K562 (cell line): Measurements from ENCODE around the gene PRRT2. TPM values are rescaled to one million over a fixed set of nuclear protein-coding genes. Genes with fewer than 3 reads are reported as not detected.

ENCODE experiments used
- ATAC-seq: fragments of 200-7000 bp; cut with Tn5 transposase; 3 replicates; pipeline ENCODE4 v1.9.1; 2020; ENCODE audit warnings: moderate library complexity
- BruUV-seq: library from RNA; stranded (reverse); fragments of 400-500 nt; replicated peaks from 2 replicates; lab custom pipeline; 2021; lab: Mats Ljungman, UMichigan
- CTCF ChIA-PET: fragments of 300-600 bp; formaldehyde crosslinking; extraction: SDS; loops from one replicate; lab custom pipeline; 2021; ENCODE audit warnings: low intra/inter-chr PET ratio; lab: Yijun Ruan, JAX
- POLR2A ChIA-PET: fragments of 300-600, 350-650 bp; sonication (Branson Sonifier 250); formaldehyde crosslinking; extraction: SDS; loops from one replicate; lab custom pipeline; 2021; ENCODE audit warnings: antibody characterized with exemption, inconsistent platforms; lab: Yijun Ruan, JAX
- DNase-seq, 4 experiments: peaks; one replicate each; pipeline versions ENCODE4 v3.0.0 to v3.0.0-alpha.2; 2011 to 2018; ENCODE audit warnings: low spot score in 3 of 4, mixed read lengths in 3 of 4; ENCODE audit errors: extremely low read depth in 1 of 4
- FAIRE-seq: peaks from 2 replicates; lab custom pipeline; 2011; peaks lifted over from hg19 to GRCh38; lab: Jason Lieb, UNC
- H2AFZ ChIP-seq: 2 replicates; pipeline ENCODE4 v1.6.0; 2011; ENCODE audit warnings: low read depth, low read length, control low read depth, inconsistent platforms
- H3K27ac ChIP-seq: fragments of 200-600 bp; 3 replicates; pipeline ENCODE4 v1.8.0; 2011; ENCODE audit warnings: low read depth, mild to moderate bottlenecking, control low read depth, inconsistent platforms, low read length, moderate library complexity, mixed read lengths; ENCODE audit errors: extremely low read depth
- H3K27me3 ChIP-seq, 2 experiments: fragments of 300-600 bp in 1 of 2; 2 replicates in 1 of 2; 3 replicates in 1 of 2; pipeline versions ENCODE4 v1.6.0 to v1.8.0; 2011; ENCODE audit warnings: inconsistent platforms in 2 of 2, low read length in 2 of 2, mild to moderate bottlenecking in 1 of 2, mixed read lengths in 1 of 2, moderate library complexity in 1 of 2; ENCODE audit not compliant: control insufficient read depth in 2 of 2, insufficient read depth in 2 of 2
- H3K36me3 ChIP-seq: fragments of 300-600 bp; 3 replicates; pipeline ENCODE4 v1.8.0; 2011; ENCODE audit warnings: mild to moderate bottlenecking, low read length, inconsistent platforms; ENCODE audit not compliant: control insufficient read depth, insufficient read depth
- H3K4me1 ChIP-seq, 2 experiments: fragments of 200-600 bp in 1 of 2; replicated peaks in 1 of 2; 2 replicates in 1 of 2; 3 replicates in 1 of 2; pipeline versions ENCODE4 v1.5.1 to v1.8.0; 2011; ENCODE audit warnings: inconsistent platforms in 2 of 2, low read length in 2 of 2, mild to moderate bottlenecking in 1 of 2, mixed read lengths in 1 of 2, moderate library complexity in 1 of 2; ENCODE audit not compliant: control insufficient read depth in 2 of 2, insufficient read depth in 2 of 2
- H3K4me2 ChIP-seq: 2 replicates; pipeline ENCODE4 v1.6.1; 2011; ENCODE audit warnings: low read length, control low read depth, inconsistent platforms, mixed read lengths; ENCODE audit not compliant: insufficient read depth
- H3K4me3 ChIP-seq: fragments of 200-600 bp; sonication (generic), shearing (Covaris generic); 2 replicates; pipeline ENCODE4 v1.5.1; 2016; ENCODE audit warnings: control low read depth, inconsistent platforms
- H3K79me2 ChIP-seq: fragments of 200-600 bp; 3 replicates; pipeline ENCODE4 v1.8.0; 2011; ENCODE audit warnings: low read length, inconsistent platforms; ENCODE audit not compliant: control insufficient read depth, insufficient read depth
- H3K9ac ChIP-seq, 2 experiments: 2 replicates each; pipeline versions ENCODE4 v1.6.0 to v1.6.1; 2011; ENCODE audit warnings: low read depth in 2 of 2, low read length in 2 of 2, control low read depth in 1 of 2, inconsistent platforms in 1 of 2, mild to moderate bottlenecking in 1 of 2, mixed read lengths in 1 of 2; ENCODE audit not compliant: insufficient read depth in 1 of 2
- H3K9me1 ChIP-seq: one replicate; pipeline ENCODE4 v1.6.0; 2011; ENCODE audit warnings: inconsistent platforms, mild to moderate bottlenecking, low read length, moderate library complexity; ENCODE audit not compliant: control insufficient read depth, insufficient read depth
- H3K9me3 ChIP-seq: replicated peaks from 2 replicates; pipeline ENCODE4 v1.5.1; 2011; ENCODE audit warnings: low read depth, low read length, inconsistent platforms; ENCODE audit not compliant: control insufficient read depth, insufficient read depth
- H4K20me1 ChIP-seq: replicated peaks from 2 replicates; pipeline ENCODE4 v1.6.1; 2011; ENCODE audit warnings: low read length, inconsistent platforms, mixed read lengths; ENCODE audit not compliant: control insufficient read depth, insufficient read depth
- FOXK2 ChIP-seq, 2 experiments: fragments of 450-650 bp; IDR thresholded peaks in 1 of 2; conservative IDR thresholded peaks in 1 of 2; 2 replicates each; pipeline ENCODE4 v1.6.1; 2016; ENCODE audit warnings: low read depth in 2 of 2, mild to moderate bottlenecking in 1 of 2
- MCM3 ChIP-seq: fragments of 450-650 bp; IDR thresholded peaks from 2 replicates; pipeline ENCODE4 v1.6.1; 2016
- NUFIP1 ChIP-seq: fragments of 450-650 bp; IDR thresholded peaks from 2 replicates; pipeline ENCODE4 v1.6.1; 2018; ENCODE audit not compliant: partially characterized antibody
- RAD51 ChIP-seq: fragments of 450-650 bp; IDR thresholded peaks from 2 replicates; pipeline ENCODE4 v1.7.1; 2016; ENCODE audit warnings: low read depth, mild to moderate bottlenecking, borderline replicate concordance
- THRAP3 ChIP-seq: fragments of 450-650 bp; IDR thresholded peaks from 2 replicates; pipeline ENCODE4 v1.6.1; 2016; ENCODE audit warnings: mild to moderate bottlenecking, inconsistent platforms, borderline replicate concordance
- ZNF197 ChIP-seq: fragments of 200-800 bp; sonication (Bioruptor generic); IDR thresholded peaks from 2 replicates; pipeline ENCODE4 v1.6.1; 2016; ENCODE audit warnings: low read depth, missing genetic modification characterization, missing compliant biosample characterization
- ZNF717 ChIP-seq: fragments of 250-450 bp; sonication (Bioruptor Pico); IDR thresholded peaks from 2 replicates; pipeline ENCODE4 v1.5.0; 2021
- WGBS: fragments of 100-300 bp; shearing (Covaris generic); methylation state at CpG from one replicate; pipeline ENCODE4 v1.1.6; 2016; ENCODE audit warnings: low coverage, mixed read lengths; ENCODE audit not compliant: insufficient coverage; ENCODE audit errors: missing lambda C conversion rate; 5-methylcytosine and 5-hydroxymethylcytosine counted together
- in situ Hi-C: fragments of 300-500 bp; cut with MboI; formaldehyde crosslinking; loops from 4 replicates; pipeline ENCODE4 v1.15.0; 2018; ENCODE audit warnings: inconsistent platforms, mixed read lengths
- intact Hi-C: fragments of 100-400 bp; cut with micrococcal nuclease; formaldehyde crosslinking; loops from 2 replicates; pipeline ENCODE4 v1.14.2; 2022
- polyA plus RNA-seq, 8 experiments: library from polyadenylated mRNA; depleted of rRNA in 4 of 8; stranded (reverse) in 5 of 8; unstranded in 3 of 8; fragments of >200 nt; fragmentation: Nextera tagmentation in 2 of 8; fragmentation: Illumina TruSeq in 1 of 8; extraction: Ambion mirVana in 2 of 8; extraction: Trizol in 1 of 8; gene quantifications; 2 replicates each; pipeline versions ENCODE4 v1.2.1 to v1.2.3, GENCODE V29; 2011 to 2014; ENCODE audit warnings: inconsistent platforms in 1 of 8, missing spikeins in 1 of 8
- total RNA-seq, 7 experiments: library from RNA; depleted of rRNA in 6 of 7; stranded (reverse); fragments of >200 nt in 6 of 7; fragmentation: Illumina TruSeq in 2 of 7; extraction: Trizol in 2 of 7; gene quantifications; 2 replicates each; pipeline versions ENCODE4 v1.2.1 to v1.2.3, GENCODE V29; 2011 to 2021; ENCODE audit warnings: low replicate concordance in 1 of 7
- TF ChIP-seq, protein P1 (sequence below): sonication (generic); formaldehyde crosslinking; IDR thresholded peaks from 2 replicates; pipeline ENCODE4 v1.4.0; 2020; ENCODE audit warnings: mild to moderate bottlenecking, missing genetic modification reagents
- TF ChIP-seq, protein P2 (sequence below): sonication (generic); formaldehyde crosslinking; IDR thresholded peaks from 2 replicates; pipeline ENCODE4 v1.8.0; 2022; ENCODE audit warnings: missing genetic modification reagents, mild to moderate bottlenecking, moderate library complexity, borderline replicate concordance
- TF ChIP-seq, protein P3 (sequence below): IDR thresholded peaks from 2 replicates; pipeline ENCODE4 v1.6.1; 2011; ENCODE audit warnings: borderline replicate concordance, low read depth, mild to moderate bottlenecking, moderate library complexity, low read length; ENCODE audit not compliant: insufficient read depth, poor library complexity, severe bottlenecking

The PRRT2 gene
- total and polyA plus RNA-seq, 9 of the 15 experiments (the other 6 are each of a cell fraction or from before 2014, with no cell fraction given): 0.11 to 1.0 (median 0.42) TPM; not detected in 2

DNA sequence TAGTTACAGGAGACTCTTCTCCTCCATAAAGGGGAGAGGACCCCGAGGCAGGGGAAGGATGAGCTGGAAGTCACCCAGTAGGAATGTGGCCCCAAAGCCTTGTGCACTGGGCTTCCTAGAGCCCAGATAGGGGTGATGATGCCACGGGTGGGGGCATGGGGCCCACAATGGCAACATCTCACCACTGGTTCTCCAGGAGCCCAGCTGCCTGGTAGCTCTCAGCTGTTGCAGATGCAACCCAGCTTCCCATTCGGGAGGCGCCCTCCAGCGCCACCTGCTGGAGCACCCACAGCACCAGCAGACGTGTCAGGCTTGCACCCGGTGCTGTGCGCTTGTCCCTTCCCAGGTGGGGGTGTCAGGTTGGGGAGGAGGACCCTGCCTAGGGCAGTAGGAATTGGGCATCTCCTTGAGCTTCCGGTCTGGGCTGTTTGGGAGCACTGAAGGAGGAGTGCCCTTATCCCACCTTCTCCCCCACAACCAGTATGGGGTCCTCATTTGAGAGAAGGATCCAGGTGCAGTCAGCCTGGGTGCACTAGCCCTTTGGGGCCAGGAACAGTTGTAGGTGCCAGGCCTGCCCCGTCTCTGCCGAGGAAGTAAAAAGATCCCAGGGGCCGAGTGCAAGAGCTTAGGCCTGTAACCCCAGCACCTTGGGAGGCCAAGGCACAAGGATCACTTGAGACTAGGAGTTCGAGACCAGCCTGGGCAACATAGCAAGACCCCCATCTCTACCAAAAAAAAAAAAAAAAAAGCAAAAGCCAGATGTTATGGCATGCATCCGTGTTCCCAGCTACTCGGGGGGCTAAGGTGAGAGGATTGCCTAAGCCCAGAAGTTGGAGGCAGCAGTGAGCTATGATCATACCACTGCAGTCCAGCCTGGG is 36.7 kb downstream of the PRRT2 start (continued):
- TF ChIP-seq, protein P1, sequence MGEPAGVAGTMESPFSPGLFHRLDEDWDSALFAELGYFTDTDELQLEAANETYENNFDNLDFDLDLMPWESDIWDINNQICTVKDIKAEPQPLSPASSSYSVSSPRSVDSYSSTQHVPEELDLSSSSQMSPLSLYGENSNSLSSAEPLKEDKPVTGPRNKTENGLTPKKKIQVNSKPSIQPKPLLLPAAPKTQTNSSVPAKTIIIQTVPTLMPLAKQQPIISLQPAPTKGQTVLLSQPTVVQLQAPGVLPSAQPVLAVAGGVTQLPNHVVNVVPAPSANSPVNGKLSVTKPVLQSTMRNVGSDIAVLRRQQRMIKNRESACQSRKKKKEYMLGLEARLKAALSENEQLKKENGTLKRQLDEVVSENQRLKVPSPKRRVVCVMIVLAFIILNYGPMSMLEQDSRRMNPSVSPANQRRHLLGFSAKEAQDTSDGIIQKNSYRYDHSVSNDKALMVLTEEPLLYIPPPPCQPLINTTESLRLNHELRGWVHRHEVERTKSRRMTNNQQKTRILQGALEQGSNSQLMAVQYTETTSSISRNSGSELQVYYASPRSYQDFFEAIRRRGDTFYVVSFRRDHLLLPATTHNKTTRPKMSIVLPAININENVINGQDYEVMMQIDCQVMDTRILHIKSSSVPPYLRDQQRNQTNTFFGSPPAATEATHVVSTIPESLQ (CRISPR knock-in tag): no peak
- TF ChIP-seq, all 486 proteins: peak for 32

DNA sequence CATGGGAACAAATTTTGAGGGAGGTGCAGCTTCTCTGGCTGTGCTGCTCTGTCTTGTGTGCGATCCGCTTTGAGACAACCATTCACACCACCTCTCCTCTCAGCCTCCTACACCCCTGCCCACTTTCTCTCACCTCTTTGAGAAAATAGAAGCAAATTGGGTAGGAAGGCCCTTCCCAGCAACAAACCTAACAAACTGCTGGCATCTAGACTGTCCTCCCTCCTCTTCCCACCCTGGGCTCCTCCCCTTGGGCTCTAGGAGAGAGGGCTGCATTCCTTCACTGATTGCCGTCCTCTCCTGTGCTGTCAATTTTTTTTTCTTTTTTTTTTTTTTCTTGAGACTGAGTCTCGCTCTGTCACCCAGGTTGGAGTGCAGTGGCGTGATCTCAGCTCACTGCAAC is 37.5 kb downstream of the PRRT2 start:
- H3K9me1 ChIP-seq: no peaks in the 10 kb centered on the region
- no peaks in the 10 kb centered on the region for H3K79me2 ChIP-seq
- H3K9ac ChIP-seq: peak overlapping the region in 1 of 2 experiments; percentile 58; a peak in 1 of 4 replicates
- no peak overlapping the region for H2AFZ ChIP-seq
- FAIRE-seq: no peak
- ATAC-seq: no peak
- no peak overlapping the region for H3K27ac ChIP-seq
- CTCF ChIA-PET: interaction anchor here (0.6 kb wide), 1 partner anchor 195 kb away, joined by 3 read pairs; no protein-coding TSS in a partner anchor
- intact Hi-C loops (loop anchor here (2.0 kb wide), 1 partner anchor 43 kb away; the partner anchor contains the start of gene MAZ), in situ Hi-C loops (no loop called here)
- POLR2A ChIA-PET: interaction anchor here (0.7 to 1.6 kb wide), 2 partner anchors 23 to 150 kb away, joined by 6 to 7 read pairs; no protein-coding TSS in a partner anchor
- no peak overlapping the region for H3K4me2 ChIP-seq
- WGBS: 59% methylated on average over 4 of the region's 5 CpGs
- no peaks in the 10 kb centered on the region for H3K9me3 ChIP-seq
- no peak for DNase-seq
- H3K4me3 ChIP-seq: no peak overlapping the region
- peaks cover 0 to 26% of the 10 kb centered on the region in 2 experiments; a peak in 2 of 5 replicates for H3K4me1 ChIP-seq
- no peaks in the 10 kb centered on the region for H3K27me3 ChIP-seq
- no peaks in the 10 kb centered on the region for H4K20me1 ChIP-seq
- H3K36me3 ChIP-seq: no peaks in the 10 kb centered on the region
- no TSS peak for BruUV-seq
- no peak for TF ChIP-seq ZNF197
- no peak for TF ChIP-seq FOXK2 (conservative IDR thresholded peaks at IDR 0.05 in 1 of 2, IDR thresholded peaks at IDR 0.05 in 1 of 2; ENCODE audit: low read depth in 2 of 2)
- TF ChIP-seq, protein P1 (CRISPR knock-in tag): no peak
- TF ChIP-seq, protein P2, sequence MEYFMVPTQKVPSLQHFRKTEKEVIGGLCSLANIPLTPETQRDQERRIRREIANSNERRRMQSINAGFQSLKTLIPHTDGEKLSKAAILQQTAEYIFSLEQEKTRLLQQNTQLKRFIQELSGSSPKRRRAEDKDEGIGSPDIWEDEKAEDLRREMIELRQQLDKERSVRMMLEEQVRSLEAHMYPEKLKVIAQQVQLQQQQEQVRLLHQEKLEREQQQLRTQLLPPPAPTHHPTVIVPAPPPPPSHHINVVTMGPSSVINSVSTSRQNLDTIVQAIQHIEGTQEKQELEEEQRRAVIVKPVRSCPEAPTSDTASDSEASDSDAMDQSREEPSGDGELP (CRISPR knock-in tag): no peak
- no peak for TF ChIP-seq ZNF717 (CRISPR knock-in tag)
- TF ChIP-seq THRAP3: no peak
- TF ChIP-seq, protein P3, sequence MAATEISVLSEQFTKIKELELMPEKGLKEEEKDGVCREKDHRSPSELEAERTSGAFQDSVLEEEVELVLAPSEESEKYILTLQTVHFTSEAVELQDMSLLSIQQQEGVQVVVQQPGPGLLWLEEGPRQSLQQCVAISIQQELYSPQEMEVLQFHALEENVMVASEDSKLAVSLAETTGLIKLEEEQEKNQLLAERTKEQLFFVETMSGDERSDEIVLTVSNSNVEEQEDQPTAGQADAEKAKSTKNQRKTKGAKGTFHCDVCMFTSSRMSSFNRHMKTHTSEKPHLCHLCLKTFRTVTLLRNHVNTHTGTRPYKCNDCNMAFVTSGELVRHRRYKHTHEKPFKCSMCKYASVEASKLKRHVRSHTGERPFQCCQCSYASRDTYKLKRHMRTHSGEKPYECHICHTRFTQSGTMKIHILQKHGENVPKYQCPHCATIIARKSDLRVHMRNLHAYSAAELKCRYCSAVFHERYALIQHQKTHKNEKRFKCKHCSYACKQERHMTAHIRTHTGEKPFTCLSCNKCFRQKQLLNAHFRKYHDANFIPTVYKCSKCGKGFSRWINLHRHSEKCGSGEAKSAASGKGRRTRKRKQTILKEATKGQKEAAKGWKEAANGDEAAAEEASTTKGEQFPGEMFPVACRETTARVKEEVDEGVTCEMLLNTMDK: no peak
- no peak for TF ChIP-seq MCM3
- no peak for TF ChIP-seq RAD51
- no peak for TF ChIP-seq NUFIP1
